ENCODE measurements around the gene RAP1GAP2. TPM values are rescaled to one million over a fixed set of nuclear protein-coding genes. Genes with fewer than 3 reads are reported as not detected.

The RAP1GAP2 gene
- total and polyA plus RNA-seq, 7 donors, result 0.25 to 2.0 (median 0.84) TPM

DNA sequence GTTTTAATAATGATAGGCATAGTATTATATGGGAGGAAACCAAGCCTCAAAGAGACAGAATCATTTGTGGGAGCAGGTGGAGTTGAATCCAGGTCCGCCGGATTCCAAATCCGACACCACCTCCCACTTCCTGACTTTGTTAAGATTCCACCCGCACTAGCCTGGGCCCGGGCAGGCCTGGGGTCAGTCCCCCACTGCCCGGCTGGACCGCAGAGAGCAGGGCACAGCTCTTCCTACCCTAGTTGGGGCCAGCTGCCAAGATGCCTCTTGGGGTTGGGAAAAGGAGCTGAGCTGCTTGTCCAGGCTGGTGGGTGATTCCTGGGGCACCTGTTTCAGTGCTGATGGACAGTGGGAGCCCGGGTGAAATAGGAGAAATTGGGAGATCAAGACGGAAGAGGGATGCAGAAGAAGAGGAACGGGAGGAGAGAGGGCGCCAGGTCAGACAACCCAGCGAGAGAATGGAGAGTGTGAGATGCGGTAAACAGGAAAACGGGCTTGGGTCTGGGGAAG lies 213.2 kb downstream of the RAP1GAP2 start:
- TF ChIP-seq, protein P1, sequence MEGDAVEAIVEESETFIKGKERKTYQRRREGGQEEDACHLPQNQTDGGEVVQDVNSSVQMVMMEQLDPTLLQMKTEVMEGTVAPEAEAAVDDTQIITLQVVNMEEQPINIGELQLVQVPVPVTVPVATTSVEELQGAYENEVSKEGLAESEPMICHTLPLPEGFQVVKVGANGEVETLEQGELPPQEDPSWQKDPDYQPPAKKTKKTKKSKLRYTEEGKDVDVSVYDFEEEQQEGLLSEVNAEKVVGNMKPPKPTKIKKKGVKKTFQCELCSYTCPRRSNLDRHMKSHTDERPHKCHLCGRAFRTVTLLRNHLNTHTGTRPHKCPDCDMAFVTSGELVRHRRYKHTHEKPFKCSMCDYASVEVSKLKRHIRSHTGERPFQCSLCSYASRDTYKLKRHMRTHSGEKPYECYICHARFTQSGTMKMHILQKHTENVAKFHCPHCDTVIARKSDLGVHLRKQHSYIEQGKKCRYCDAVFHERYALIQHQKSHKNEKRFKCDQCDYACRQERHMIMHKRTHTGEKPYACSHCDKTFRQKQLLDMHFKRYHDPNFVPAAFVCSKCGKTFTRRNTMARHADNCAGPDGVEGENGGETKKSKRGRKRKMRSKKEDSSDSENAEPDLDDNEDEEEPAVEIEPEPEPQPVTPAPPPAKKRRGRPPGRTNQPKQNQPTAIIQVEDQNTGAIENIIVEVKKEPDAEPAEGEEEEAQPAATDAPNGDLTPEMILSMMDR (IDR thresholded peaks at IDR 0.05), result no peak
- Histone ChIP-seq H3K4me3 (no peak overlapping the region), H3K36me3 (ENCODE audit: insufficient read depth in 1 of 2, low read depth in 1 of 2) (no peaks in the 10 kb centered on the region), H3K4me1 (peaks cover 7% of the 10 kb centered on the region), H3K9me3 (no peaks in the 10 kb centered on the region), H3K27ac (no peak overlapping the region), H3K27me3 (ENCODE audit: insufficient read depth in 3 of 3, low read length in 2 of 3) (no peaks in the 10 kb centered on the region)
- no peak for ATAC-seq
- 74 to 78% (median 74%) methylated on average over 14 of the region's 14 CpGs for WGBS, 3 donors
- peak in 1 of 2 donors; percentile 12 for DNase-seq
- intact Hi-C loops (cut with DNase I), result loop anchor here in 1 of 2 donors (10.0 kb wide), 1 partner anchor 585 kb away; no protein-coding TSS in a partner anchor

DNA sequence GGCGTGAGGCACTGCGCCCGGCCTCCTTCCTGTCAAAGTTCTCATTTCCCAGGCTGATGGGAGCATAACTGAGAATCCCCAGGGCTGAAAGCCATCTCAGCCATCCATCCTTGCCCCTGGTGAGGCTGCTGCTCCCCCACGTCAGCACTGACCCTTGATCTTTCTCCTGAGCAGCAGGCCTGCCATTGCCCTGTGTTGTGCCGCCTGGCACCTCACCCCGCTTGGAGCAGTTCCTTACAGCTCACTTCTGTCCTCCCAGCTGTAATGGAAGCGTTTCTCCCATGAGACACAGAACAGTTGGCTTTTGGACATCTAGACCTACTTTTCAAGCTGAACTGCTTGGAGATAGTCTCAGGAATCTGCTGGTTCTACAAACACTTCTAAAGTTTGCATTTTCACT lies 215.7 kb downstream of the RAP1GAP2 start:
- DNase-seq (peak in 1 of 2 donors; percentile 23), ATAC-seq (no peak)
- Histone ChIP-seq H3K36me3 (ENCODE audit: insufficient read depth in 1 of 2, low read depth in 1 of 2) (no peaks in the 10 kb centered on the region), H3K4me1 (no peaks in the 10 kb centered on the region), H3K27me3 (ENCODE audit: insufficient read depth in 3 of 3, low read length in 2 of 3) (no peaks in the 10 kb centered on the region), H3K9me3 (no peaks in the 10 kb centered on the region), H3K4me3 (no peak overlapping the region), H3K27ac (no peak overlapping the region)
- 82 to 86% (median 83%) methylated on average over 7 of the region's 7 CpGs for WGBS, 3 donors
- TF ChIP-seq, protein P1 (IDR thresholded peaks at IDR 0.05), result no peak
- intact Hi-C loops (cut with DNase I), result loop anchor here (2.0 to 5.0 kb wide), 2 partner anchors 163 to 165 kb away; no protein-coding TSS in a partner anchor

DNA sequence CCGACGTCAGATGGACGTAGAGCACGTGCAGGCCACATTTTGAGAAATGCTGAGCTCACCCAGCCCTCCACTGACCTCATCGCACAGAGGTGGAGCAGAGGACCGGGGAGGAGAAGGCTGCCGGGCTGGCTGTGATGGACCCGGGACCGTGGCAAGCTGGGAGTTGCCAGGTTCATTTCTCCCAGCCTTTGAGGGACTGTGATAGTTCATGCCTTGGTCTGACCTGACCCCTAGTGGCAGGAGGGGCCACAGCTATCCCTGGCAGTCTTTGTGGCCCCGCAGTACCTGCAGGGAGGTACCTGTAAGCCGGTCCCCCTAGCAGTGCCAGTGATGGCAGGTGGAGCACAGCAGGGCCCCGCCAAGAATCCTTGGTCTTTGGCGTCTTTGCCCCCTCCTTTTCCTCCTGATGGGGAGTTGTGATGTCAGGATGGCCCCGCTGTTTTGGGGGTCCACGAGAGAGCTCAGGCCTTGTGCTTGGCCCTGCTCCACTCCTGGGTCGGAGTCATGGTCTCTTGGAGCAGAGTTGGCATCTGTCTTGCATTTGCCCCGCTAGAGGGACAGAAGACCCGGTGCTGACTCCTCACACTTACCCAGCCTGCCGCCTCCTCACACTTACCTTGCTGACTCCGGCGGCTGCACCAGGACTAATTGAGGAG lies 216.8 kb downstream of the RAP1GAP2 start:
- Histone ChIP-seq H3K27me3 (ENCODE audit: insufficient read depth in 3 of 3, low read length in 2 of 3) (no peaks in the 10 kb centered on the region), H3K36me3 (ENCODE audit: insufficient read depth in 1 of 2, low read depth in 1 of 2) (no peaks in the 10 kb centered on the region), H3K27ac (no peak overlapping the region), H3K4me3 (no peak overlapping the region), H3K9me3 (no peaks in the 10 kb centered on the region), H3K4me1 (no peaks in the 10 kb centered on the region)
- peak; percentile 90 to 99 (median 96) for ATAC-seq
- 42 to 49% (median 45%) methylated on average over 21 of the region's 21 CpGs for WGBS, 3 donors
- intact Hi-C loops (cut with DNase I), result loop anchor here (1.0 to 5.0 kb wide), 3 partner anchors 164 to 185 kb away; no protein-coding TSS in a partner anchor
- peak; percentile 64 to 80 for DNase-seq
- TF ChIP-seq, protein P1 (IDR thresholded peaks at IDR 0.05), result peak; percentile 91

DNA sequence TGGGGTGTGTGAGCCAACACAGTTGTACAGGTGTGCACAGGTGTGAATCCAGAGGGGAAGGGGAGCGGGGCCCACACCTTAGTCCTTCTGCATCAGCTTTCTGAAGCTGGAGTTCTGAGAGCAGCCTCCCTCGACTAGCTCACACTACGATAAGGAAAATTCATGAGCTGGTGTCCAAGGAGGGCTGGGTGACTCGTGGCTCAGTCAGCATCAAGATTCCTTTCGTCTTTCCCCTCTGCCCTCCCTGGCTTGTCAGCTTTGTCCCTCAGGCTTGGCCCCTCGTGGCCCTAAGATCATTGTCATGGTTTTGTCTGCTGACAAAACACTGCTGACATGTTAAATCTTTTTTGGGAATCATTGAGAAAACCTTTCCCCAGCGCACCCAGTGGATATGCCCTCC lies 219.7 kb downstream of the RAP1GAP2 start:
- Histone ChIP-seq H3K9me3 (no peaks in the 10 kb centered on the region), H3K27ac (no peak overlapping the region), H3K36me3 (ENCODE audit: insufficient read depth in 1 of 2, low read depth in 1 of 2) (no peaks in the 10 kb centered on the region), H3K4me3 (no peak overlapping the region), H3K27me3 (ENCODE audit: insufficient read depth in 3 of 3, low read length in 2 of 3) (no peaks in the 10 kb centered on the region), H3K4me1 (no peaks in the 10 kb centered on the region)
- TF ChIP-seq, protein P1 (IDR thresholded peaks at IDR 0.05), result no peak
- peak in 1 of 2 donors; percentile 17 for DNase-seq
- WGBS, 3 donors, result 74 to 80% (median 75%) methylated on average over 7 of the region's 7 CpGs
- intact Hi-C loops (cut with DNase I), result no loop called here
- no peak for ATAC-seq

Data from psoas muscle (tissue), 8 donors.